K562 (cell line): ENCODE data around the gene PRPF39. TPM values are rescaled to one million over a fixed set of nuclear protein-coding genes. Genes with fewer than 3 reads are reported as not detected.

Experiments
- ATAC-seq: fragments of 200-7000 bp; cut with Tn5 transposase; 3 replicates; pipeline ENCODE4 v1.9.1; 2020; ENCODE audit warnings: moderate library complexity
- BruUV-seq: library from RNA; stranded (reverse); fragments of 400-500 nt; replicated peaks from 2 replicates; lab custom pipeline; 2021; lab: Mats Ljungman, UMichigan
- CTCF ChIA-PET: fragments of 300-600 bp; formaldehyde crosslinking; extraction: SDS; loops from one replicate; lab custom pipeline; 2021; ENCODE audit warnings: low intra/inter-chr PET ratio; lab: Yijun Ruan, JAX
- POLR2A ChIA-PET: fragments of 300-600, 350-650 bp; sonication (Branson Sonifier 250); formaldehyde crosslinking; extraction: SDS; loops from one replicate; lab custom pipeline; 2021; ENCODE audit warnings: antibody characterized with exemption, inconsistent platforms; lab: Yijun Ruan, JAX
- DNase-seq, 4 experiments: peaks; one replicate each; pipeline versions ENCODE4 v3.0.0 to v3.0.0-alpha.2; 2011 to 2018; ENCODE audit warnings: low spot score in 3 of 4, mixed read lengths in 3 of 4; ENCODE audit errors: extremely low read depth in 1 of 4
- FAIRE-seq: peaks from 2 replicates; lab custom pipeline; 2011; peaks lifted over from hg19 to GRCh38; lab: Jason Lieb, UNC
- H2AFZ ChIP-seq: 2 replicates; pipeline ENCODE4 v1.6.0; 2011; ENCODE audit warnings: low read depth, low read length, control low read depth, inconsistent platforms
- H3K27ac ChIP-seq: fragments of 200-600 bp; 3 replicates; pipeline ENCODE4 v1.8.0; 2011; ENCODE audit warnings: low read depth, mild to moderate bottlenecking, control low read depth, inconsistent platforms, low read length, moderate library complexity, mixed read lengths; ENCODE audit errors: extremely low read depth
- H3K27me3 ChIP-seq, 2 experiments: fragments of 300-600 bp in 1 of 2; 2 replicates in 1 of 2; 3 replicates in 1 of 2; pipeline versions ENCODE4 v1.6.0 to v1.8.0; 2011; ENCODE audit warnings: inconsistent platforms in 2 of 2, low read length in 2 of 2, mild to moderate bottlenecking in 1 of 2, mixed read lengths in 1 of 2, moderate library complexity in 1 of 2; ENCODE audit not compliant: control insufficient read depth in 2 of 2, insufficient read depth in 2 of 2
- H3K36me3 ChIP-seq: fragments of 300-600 bp; 3 replicates; pipeline ENCODE4 v1.8.0; 2011; ENCODE audit warnings: mild to moderate bottlenecking, low read length, inconsistent platforms; ENCODE audit not compliant: control insufficient read depth, insufficient read depth
- H3K4me1 ChIP-seq, 2 experiments: fragments of 200-600 bp in 1 of 2; replicated peaks in 1 of 2; 2 replicates in 1 of 2; 3 replicates in 1 of 2; pipeline versions ENCODE4 v1.5.1 to v1.8.0; 2011; ENCODE audit warnings: inconsistent platforms in 2 of 2, low read length in 2 of 2, mild to moderate bottlenecking in 1 of 2, mixed read lengths in 1 of 2, moderate library complexity in 1 of 2; ENCODE audit not compliant: control insufficient read depth in 2 of 2, insufficient read depth in 2 of 2
- H3K4me2 ChIP-seq: 2 replicates; pipeline ENCODE4 v1.6.1; 2011; ENCODE audit warnings: low read length, control low read depth, inconsistent platforms, mixed read lengths; ENCODE audit not compliant: insufficient read depth
- H3K4me3 ChIP-seq: fragments of 200-600 bp; sonication (generic), shearing (Covaris generic); 2 replicates; pipeline ENCODE4 v1.5.1; 2016; ENCODE audit warnings: control low read depth, inconsistent platforms
- H3K79me2 ChIP-seq: fragments of 200-600 bp; 3 replicates; pipeline ENCODE4 v1.8.0; 2011; ENCODE audit warnings: low read length, inconsistent platforms; ENCODE audit not compliant: control insufficient read depth, insufficient read depth
- H3K9ac ChIP-seq, 2 experiments: 2 replicates each; pipeline versions ENCODE4 v1.6.0 to v1.6.1; 2011; ENCODE audit warnings: low read depth in 2 of 2, low read length in 2 of 2, control low read depth in 1 of 2, inconsistent platforms in 1 of 2, mild to moderate bottlenecking in 1 of 2, mixed read lengths in 1 of 2; ENCODE audit not compliant: insufficient read depth in 1 of 2
- H3K9me1 ChIP-seq: one replicate; pipeline ENCODE4 v1.6.0; 2011; ENCODE audit warnings: inconsistent platforms, mild to moderate bottlenecking, low read length, moderate library complexity; ENCODE audit not compliant: control insufficient read depth, insufficient read depth
- H3K9me3 ChIP-seq: replicated peaks from 2 replicates; pipeline ENCODE4 v1.5.1; 2011; ENCODE audit warnings: low read depth, low read length, inconsistent platforms; ENCODE audit not compliant: control insufficient read depth, insufficient read depth
- H4K20me1 ChIP-seq: replicated peaks from 2 replicates; pipeline ENCODE4 v1.6.1; 2011; ENCODE audit warnings: low read length, inconsistent platforms, mixed read lengths; ENCODE audit not compliant: control insufficient read depth, insufficient read depth
- CBX3 ChIP-seq, 2 experiments: IDR thresholded peaks; 1 replicate in 1 of 2; 2 replicates in 1 of 2; pipeline ENCODE4 v1.6.1; 2012; ENCODE audit warnings: inconsistent platforms in 2 of 2, low read length in 2 of 2, borderline replicate concordance in 1 of 2, control low read depth in 1 of 2
- EGR1 ChIP-seq: fragments of 450-650 bp; conservative IDR thresholded peaks from 2 replicates; pipeline ENCODE4 v1.6.1; 2017; ENCODE audit warnings: mild to moderate bottlenecking
- FIP1L1 ChIP-seq: fragments of 200-400 bp; formaldehyde crosslinking; IDR thresholded peaks from 2 replicates; pipeline ENCODE4 v1.6.1; 2018; ENCODE audit warnings: mild to moderate bottlenecking, low read depth, low read length; ENCODE audit not compliant: poor library complexity, severe bottlenecking
- NCOR1 ChIP-seq: fragments of 450-650 bp; IDR thresholded peaks from 2 replicates; pipeline ENCODE4 v1.6.1; 2016; ENCODE audit warnings: mild to moderate bottlenecking, moderate library complexity
- NUFIP1 ChIP-seq: fragments of 450-650 bp; IDR thresholded peaks from 2 replicates; pipeline ENCODE4 v1.6.1; 2018; ENCODE audit not compliant: partially characterized antibody
- PRMT5 ChIP-seq: sonication (generic); formaldehyde crosslinking; IDR thresholded peaks from 2 replicates; pipeline ENCODE4 v1.5.0; 2020; ENCODE audit warnings: missing genetic modification reagents
- RBM22 ChIP-seq: fragments of 200-400 bp; formaldehyde crosslinking; IDR thresholded peaks from 2 replicates; pipeline ENCODE4 v1.6.1; 2018; ENCODE audit warnings: low read length, low read depth; ENCODE audit not compliant: poor library complexity, severe bottlenecking
- RHOXF2B ChIP-seq: fragments of 250-450 bp; sonication (Bioruptor Pico); conservative IDR thresholded peaks from 2 replicates; pipeline ENCODE4 v1.5.1; 2021
- SNRNP70 ChIP-seq: fragments of 200-400 bp; formaldehyde crosslinking; optimal IDR thresholded peaks from 2 replicates; pipeline ENCODE3; 2017; ENCODE audit warnings: low read depth, low read length
- SRF ChIP-seq, 2 experiments: fragments of 250-450, 450-650 bp in 1 of 2; sonication (Bioruptor Pico) in 1 of 2; sonication (generic) in 1 of 2; formaldehyde crosslinking; IDR thresholded peaks; 2 replicates each; pipeline versions ENCODE4 v1.5.0 to v1.5.1; 2020 to 2022; ENCODE audit warnings: mild to moderate bottlenecking in 1 of 2, missing genetic modification reagents in 1 of 2
- TAL1 ChIP-seq: fragments of 450-650 bp; IDR thresholded peaks from 2 replicates; pipeline ENCODE4 v1.6.1; 2016; ENCODE audit warnings: mild to moderate bottlenecking
- ZC3H8 ChIP-seq: fragments of 450-650 bp; IDR thresholded peaks from 2 replicates; pipeline ENCODE4 v1.6.1; 2017
- ZNF143 ChIP-seq: sonication (generic); formaldehyde crosslinking; IDR thresholded peaks from 2 replicates; pipeline ENCODE4 v1.9.0; 2022; ENCODE audit warnings: mild to moderate bottlenecking, missing genetic modification reagents
- ZNF408 ChIP-seq: fragments of 250-450 bp; sonication (Bioruptor Pico); IDR thresholded peaks from 2 replicates; pipeline ENCODE4 v1.4.0; 2020; ENCODE audit warnings: low read depth, mild to moderate bottlenecking, moderate library complexity
- ZNF75A ChIP-seq: fragments of 450-650 bp; formaldehyde crosslinking; IDR thresholded peaks from 2 replicates; pipeline ENCODE4 v1.4.0; 2020; ENCODE audit warnings: mild to moderate bottlenecking
- in situ Hi-C: fragments of 300-500 bp; cut with MboI; formaldehyde crosslinking; loops from 4 replicates; pipeline ENCODE4 v1.15.0; 2018; ENCODE audit warnings: inconsistent platforms, mixed read lengths
- intact Hi-C: fragments of 100-400 bp; cut with micrococcal nuclease; formaldehyde crosslinking; loops from 2 replicates; pipeline ENCODE4 v1.14.2; 2022
- polyA plus RNA-seq, 8 experiments: library from polyadenylated mRNA; depleted of rRNA in 4 of 8; stranded (reverse) in 5 of 8; unstranded in 3 of 8; fragments of >200 nt; fragmentation: Nextera tagmentation in 2 of 8; fragmentation: Illumina TruSeq in 1 of 8; extraction: Ambion mirVana in 2 of 8; extraction: Trizol in 1 of 8; gene quantifications; 2 replicates each; pipeline versions ENCODE4 v1.2.1 to v1.2.3, GENCODE V29; 2011 to 2014; ENCODE audit warnings: inconsistent platforms in 1 of 8, missing spikeins in 1 of 8
- total RNA-seq, 7 experiments: library from RNA; depleted of rRNA in 6 of 7; stranded (reverse); fragments of >200 nt in 6 of 7; fragmentation: Illumina TruSeq in 2 of 7; extraction: Trizol in 2 of 7; gene quantifications; 2 replicates each; pipeline versions ENCODE4 v1.2.1 to v1.2.3, GENCODE V29; 2011 to 2021; ENCODE audit warnings: low replicate concordance in 1 of 7

PRPF39 gene
- total and polyA plus RNA-seq, 9 of the 15 experiments (the other 6 are each of a cell fraction or from before 2014, with no cell fraction given), result 13.3 to 50.4 (median 24.8) TPM

DNA sequence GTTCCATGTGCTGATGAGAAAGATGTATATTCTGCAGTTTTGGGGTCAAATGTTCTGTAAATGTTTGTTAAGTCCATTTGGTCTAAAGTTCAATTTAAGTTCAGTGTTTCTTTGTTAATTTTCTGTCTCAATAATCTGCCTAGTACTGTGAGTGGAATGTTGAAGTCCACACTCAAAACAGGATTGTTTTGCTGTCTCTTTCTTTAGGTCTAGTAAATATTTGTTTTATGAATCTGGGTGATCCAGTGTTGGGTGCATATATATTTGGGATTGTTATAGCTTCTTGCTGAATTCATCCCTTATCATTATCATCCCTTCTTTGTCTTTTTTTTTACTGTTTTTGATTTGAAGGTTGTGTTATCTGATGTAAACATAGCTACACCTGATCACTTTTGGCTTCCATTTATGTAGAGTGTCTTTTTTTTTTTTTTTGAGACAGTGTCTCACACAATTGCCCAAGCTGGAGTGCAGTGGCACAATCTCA, 26.0 kb upstream of the PRPF39 start:
- POLR2A ChIA-PET, result no interaction called here
- H3K9me3 ChIP-seq, result no peaks in the 10 kb centered on the region
- H3K9ac ChIP-seq, result no peak overlapping the region
- intact Hi-C loops (no loop called here), in situ Hi-C loops (no loop called here)
- H3K9me1 ChIP-seq, result no peaks in the 10 kb centered on the region
- H3K4me1 ChIP-seq, result no peaks in the 10 kb centered on the region
- ATAC-seq (no peak), DNase-seq (no peak), FAIRE-seq (no peak)
- no peak overlapping the region for H3K4me2 ChIP-seq
- H4K20me1 ChIP-seq, result no peaks in the 10 kb centered on the region
- TF ChIP-seq ZNF143 (no peak), CBX3 (IDR thresholded peaks at IDR 0.05; ENCODE audit: borderline replicate concordance in 1 of 2, low read length in 2 of 2) (no peak), EGR1 (no peak), PRMT5 (CRISPR knock-in tag) (no peak), NUFIP1 (no peak), RHOXF2B (CRISPR knock-in tag) (no peak), FIP1L1 (no peak), TAL1 (no peak)
- no TSS peak for BruUV-seq
- CTCF ChIA-PET, result no interaction called here
- 0 out of 3 replicates have a peak, but pooled peaks cover 3% of the 10 kb centered on the region for H3K36me3 ChIP-seq
- no peak overlapping the region for H3K27ac ChIP-seq
- H2AFZ ChIP-seq, result no peak overlapping the region
- H3K4me3 ChIP-seq, result no peak overlapping the region
- H3K27me3 ChIP-seq, result no peaks in the 10 kb centered on the region
- no peaks in the 10 kb centered on the region for H3K79me2 ChIP-seq

DNA sequence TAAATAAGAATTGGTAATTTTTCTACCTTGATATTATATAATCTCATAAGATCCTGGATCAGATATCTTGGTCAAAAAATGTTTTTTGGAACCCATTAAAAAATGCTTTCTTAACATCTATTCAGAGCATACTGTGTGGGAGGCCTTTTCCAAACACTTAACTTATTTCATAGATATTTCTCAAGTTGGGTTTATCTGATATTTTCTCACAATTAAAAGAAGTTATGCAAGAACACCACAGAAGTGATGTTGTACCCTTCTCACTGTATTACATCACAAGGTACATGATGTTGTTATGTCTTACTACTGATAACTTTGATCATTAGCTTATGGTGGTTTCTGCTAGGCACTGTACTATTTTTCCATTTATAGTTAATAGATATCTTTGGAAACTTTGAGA, 23.4 kb upstream of the PRPF39 start:
- H2AFZ ChIP-seq, result no peak overlapping the region
- in situ Hi-C loops, result no loop called here
- ATAC-seq (no peak), DNase-seq (no peak), FAIRE-seq (no peak)
- H3K27ac ChIP-seq, result no peak overlapping the region
- ChIA-PET POLR2A (no interaction called here), CTCF (no interaction called here)
- H3K4me2 ChIP-seq, result no peak overlapping the region
- H3K4me1 ChIP-seq, result no peaks in the 10 kb centered on the region
- H3K79me2 ChIP-seq, result no peaks in the 10 kb centered on the region
- BruUV-seq, result no TSS peak
- H3K36me3 ChIP-seq, result no peaks in the 10 kb centered on the region
- no peaks in the 10 kb centered on the region for H4K20me1 ChIP-seq
- H3K27me3 ChIP-seq, result no peaks in the 10 kb centered on the region
- intact Hi-C loops, result no loop called here
- H3K9me3 ChIP-seq, result no peaks in the 10 kb centered on the region
- no peak overlapping the region for H3K9ac ChIP-seq
- no peaks in the 10 kb centered on the region for H3K9me1 ChIP-seq
- no peak overlapping the region for H3K4me3 ChIP-seq
- no peak for TF ChIP-seq SRF (CRISPR knock-in tag; IDR thresholded peaks at IDR 0.05)
- no peak for TF ChIP-seq NCOR1
- no peak for TF ChIP-seq ZNF408 (CRISPR knock-in tag)
- TF ChIP-seq ZNF75A (CRISPR knock-in tag), result no peak
- no peak for TF ChIP-seq SNRNP70
- no peak for TF ChIP-seq RBM22
- no peak for TF ChIP-seq ZC3H8
